ENCODE data around the gene EDA2R.

Gene EDA2R

GRCh38 chrX:66547847-66548369 lies 91.0 kb downstream of the EDA2R start:
- no peak for DNase-seq (ENCODE audit: low read depth in 3 of 3, low spot score in 1 of 3)
